ENCODE measurements around the gene TTC4.
A peak's percentile ranks its signal among the peaks of the same experiment; 100 is the strongest.

TTC4 gene, protein sequence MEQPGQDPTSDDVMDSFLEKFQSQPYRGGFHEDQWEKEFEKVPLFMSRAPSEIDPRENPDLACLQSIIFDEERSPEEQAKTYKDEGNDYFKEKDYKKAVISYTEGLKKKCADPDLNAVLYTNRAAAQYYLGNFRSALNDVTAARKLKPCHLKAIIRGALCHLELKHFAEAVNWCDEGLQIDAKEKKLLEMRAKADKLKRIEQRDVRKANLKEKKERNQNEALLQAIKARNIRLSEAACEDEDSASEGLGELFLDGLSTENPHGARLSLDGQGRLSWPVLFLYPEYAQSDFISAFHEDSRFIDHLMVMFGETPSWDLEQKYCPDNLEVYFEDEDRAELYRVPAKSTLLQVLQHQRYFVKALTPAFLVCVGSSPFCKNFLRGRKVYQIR

DNA sequence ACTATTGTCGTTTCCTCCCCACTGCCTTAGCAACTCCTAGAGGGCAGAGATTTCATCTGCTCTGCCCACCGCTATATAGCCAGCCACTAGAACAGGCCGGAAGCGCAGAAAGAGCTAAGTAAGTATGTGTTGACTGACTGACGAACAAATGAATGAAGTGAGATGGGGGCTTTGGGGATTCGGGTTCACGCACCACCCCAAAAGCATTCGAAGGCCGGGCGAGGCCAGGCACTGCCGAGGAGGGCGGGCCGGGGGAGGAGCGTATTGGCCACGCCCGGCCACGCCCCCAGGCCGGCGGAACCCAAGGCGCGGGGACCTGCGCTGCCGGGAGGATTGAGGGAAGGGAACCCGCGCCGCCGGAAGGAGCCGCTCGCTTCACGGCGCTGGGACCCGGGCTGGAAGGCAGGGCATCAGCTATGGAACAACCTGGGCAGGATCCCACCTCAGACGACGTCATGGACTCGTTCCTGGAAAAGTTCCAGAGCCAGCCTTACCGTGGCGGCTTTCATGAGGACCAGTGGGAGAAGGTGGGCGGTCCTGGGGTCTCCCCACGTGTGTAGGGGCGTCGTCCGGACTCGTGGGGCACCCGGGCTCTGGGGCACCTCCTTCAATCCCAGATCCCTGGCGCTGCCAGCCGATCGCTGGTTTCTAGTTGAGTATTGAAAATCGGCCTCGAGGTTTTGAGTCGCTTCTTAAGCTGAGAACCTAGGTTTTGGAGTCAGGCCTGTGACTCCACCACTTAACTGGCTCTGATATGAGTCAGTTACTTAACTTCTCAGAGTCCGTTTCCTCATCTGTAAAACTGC, at the start of gene TTC4:
Gene TTC4 (plus strand): TSS at position 369 of the 806 bp plus-strand sequence. CDS start 48 bp downstream, at position 417.
- H3K4me3 ChIP-seq (ENCODE audit: low read depth, low read length), result peak within 1 kb of the TSS; percentile 97
- H3K27ac ChIP-seq (ENCODE audit: low read depth, low read length), result peak within 1 kb of the TSS; percentile 66

DNA sequence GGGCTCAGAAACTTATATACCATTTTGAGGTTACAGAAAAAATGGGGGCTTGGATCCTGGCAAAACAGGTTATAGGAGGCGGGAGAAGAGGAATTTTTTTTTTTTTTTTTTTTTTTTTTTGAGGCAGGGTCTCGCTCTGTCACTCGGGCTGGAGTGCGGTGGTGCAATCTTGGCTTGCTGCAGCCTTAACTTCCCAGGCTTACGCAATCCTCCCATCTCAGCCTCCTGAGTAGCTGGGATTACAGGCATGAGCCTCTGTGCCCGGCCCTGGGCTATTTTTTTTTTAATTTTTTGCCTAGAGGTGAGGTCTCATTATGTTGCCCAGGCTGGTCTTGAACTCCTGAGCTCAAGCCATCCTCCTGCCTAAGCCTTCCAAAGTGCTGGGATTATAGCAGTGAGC, 49.3 kb upstream of the TTC4 start:
- H3K9me3 ChIP-seq (ENCODE audit: control insufficient read depth, insufficient read depth, low read length), result no peaks in the 10 kb centered on the region
- H3K27ac ChIP-seq (ENCODE audit: low read depth, low read length), result no peak overlapping the region
- no peak overlapping the region for H3K4me3 ChIP-seq (ENCODE audit: low read depth, low read length)
- H3K4me1 ChIP-seq (ENCODE audit: control insufficient read depth, insufficient read depth, low read length), result no peaks in the 10 kb centered on the region
- H3K9ac ChIP-seq (ENCODE audit: low read depth, low read length), result no peak overlapping the region
- no peaks in the 10 kb centered on the region for H3K36me3 ChIP-seq (ENCODE audit: control insufficient read depth, insufficient read depth, low read length)
- no peaks in the 10 kb centered on the region for H3K27me3 ChIP-seq (ENCODE audit: control insufficient read depth, insufficient read depth, low read length)

More for the DNA sequence above, at the start of gene TTC4:
- no peaks in the 10 kb centered on the region for H3K9me3 ChIP-seq (ENCODE audit: control insufficient read depth, insufficient read depth, low read length)
- H3K4me1 ChIP-seq (ENCODE audit: control insufficient read depth, insufficient read depth, low read length), result no peaks in the 10 kb centered on the region; the same call in 1 of the 2 replicates
- H3K27me3 ChIP-seq (ENCODE audit: control insufficient read depth, insufficient read depth, low read length), result no peaks in the 10 kb centered on the region
- peak within 1 kb of the TSS; percentile 84 for H3K9ac ChIP-seq (ENCODE audit: low read depth, low read length)
- peaks cover 36% of the 10 kb centered on the region for H3K36me3 ChIP-seq (ENCODE audit: control insufficient read depth, insufficient read depth, low read length)

DNA sequence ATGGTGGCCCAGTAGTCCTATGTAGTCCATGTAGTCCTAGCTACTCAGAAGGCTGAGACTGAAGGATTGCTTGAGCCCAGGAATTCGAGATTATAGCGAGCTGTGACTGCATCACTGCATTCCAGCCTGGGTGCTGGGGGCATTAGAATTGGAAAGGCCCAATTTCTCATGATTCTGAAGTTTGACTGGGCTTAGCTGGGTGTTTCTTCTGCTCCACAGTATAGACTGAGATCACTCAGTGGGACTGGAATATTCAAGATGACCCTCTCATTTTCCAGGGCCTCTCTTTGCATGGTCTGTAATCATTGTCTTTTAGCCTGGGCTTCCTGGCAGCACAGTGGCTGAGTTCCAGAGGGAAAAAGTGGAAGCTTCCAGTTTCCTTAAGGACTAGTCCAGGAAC, 47.9 kb upstream of the TTC4 start:
- no peaks in the 10 kb centered on the region for H3K36me3 ChIP-seq (ENCODE audit: control insufficient read depth, insufficient read depth, low read length)
- H3K4me1 ChIP-seq (ENCODE audit: control insufficient read depth, insufficient read depth, low read length), result no peaks in the 10 kb centered on the region
- no peak overlapping the region for H3K27ac ChIP-seq (ENCODE audit: low read depth, low read length)
- no peak overlapping the region for H3K9ac ChIP-seq (ENCODE audit: low read depth, low read length)
- H3K9me3 ChIP-seq (ENCODE audit: control insufficient read depth, insufficient read depth, low read length), result no peaks in the 10 kb centered on the region
- no peaks in the 10 kb centered on the region for H3K27me3 ChIP-seq (ENCODE audit: control insufficient read depth, insufficient read depth, low read length)
- no peak overlapping the region for H3K4me3 ChIP-seq (ENCODE audit: low read depth, low read length)

DNA sequence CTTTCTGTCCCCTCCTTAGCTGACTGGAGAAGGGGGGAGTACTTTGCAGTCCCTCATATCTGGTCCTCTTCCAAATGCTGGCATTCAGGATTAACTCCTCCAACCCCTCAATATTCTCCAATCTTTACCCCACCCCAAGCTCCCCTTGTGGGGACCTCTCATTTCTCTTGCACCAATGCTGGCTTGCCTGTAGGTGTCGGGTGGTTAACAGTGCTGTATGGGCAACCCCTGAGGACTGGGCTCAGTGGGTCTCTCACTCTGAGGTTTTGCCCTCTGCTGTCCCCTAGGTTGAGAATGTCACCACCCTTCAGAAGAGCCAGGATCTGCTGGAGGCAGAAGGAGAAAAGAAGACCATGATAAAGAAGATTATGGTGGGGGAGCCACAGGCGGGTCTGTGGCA, 47.1 kb upstream of the TTC4 start:
- H3K9ac ChIP-seq (ENCODE audit: low read depth, low read length), result no peak overlapping the region
- H3K27ac ChIP-seq (ENCODE audit: low read depth, low read length), result no peak overlapping the region
- H3K27me3 ChIP-seq (ENCODE audit: control insufficient read depth, insufficient read depth, low read length), result no peaks in the 10 kb centered on the region
- H3K36me3 ChIP-seq (ENCODE audit: control insufficient read depth, insufficient read depth, low read length), result no peaks in the 10 kb centered on the region
- H3K9me3 ChIP-seq (ENCODE audit: control insufficient read depth, insufficient read depth, low read length), result no peaks in the 10 kb centered on the region
- no peak overlapping the region for H3K4me3 ChIP-seq (ENCODE audit: low read depth, low read length)
- no peaks in the 10 kb centered on the region for H3K4me1 ChIP-seq (ENCODE audit: control insufficient read depth, insufficient read depth, low read length)

DNA sequence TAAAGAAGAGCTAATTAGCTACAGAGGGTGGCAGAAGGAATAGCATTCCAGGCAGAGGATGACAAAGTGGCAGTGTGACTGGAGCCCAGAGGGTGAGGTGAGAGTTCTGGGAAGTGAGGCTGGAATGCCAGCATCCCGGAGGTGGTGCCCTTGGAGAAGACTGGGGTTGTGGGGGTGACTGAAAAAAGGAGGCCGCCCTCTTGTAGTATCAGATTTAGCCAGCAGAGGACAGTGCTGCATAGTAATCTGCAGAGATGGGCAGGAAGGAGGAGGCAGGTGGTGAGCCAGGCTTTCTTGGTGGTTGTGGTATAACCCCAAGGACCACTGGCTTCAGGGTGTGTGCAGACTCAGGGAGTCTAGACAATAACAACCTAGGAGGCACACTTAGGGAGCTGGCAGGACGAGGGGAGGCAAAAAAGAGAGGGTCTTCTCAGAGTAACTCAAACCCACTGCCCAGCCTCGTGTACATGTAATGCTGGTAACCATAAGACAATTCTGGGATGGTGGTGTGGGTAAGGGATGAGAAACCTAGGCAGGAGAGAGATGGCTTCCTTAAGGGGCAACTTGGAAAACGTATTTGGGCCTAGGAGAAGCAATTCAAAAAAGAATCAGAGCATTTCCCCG, 43.6 kb upstream of the TTC4 start:
- Histone ChIP-seq H3K9ac (ENCODE audit: low read depth, low read length) (no peak overlapping the region), H3K36me3 (ENCODE audit: control insufficient read depth, insufficient read depth, low read length) (no peaks in the 10 kb centered on the region), H3K27ac (ENCODE audit: low read depth, low read length) (no peak overlapping the region), H3K4me1 (ENCODE audit: control insufficient read depth, insufficient read depth, low read length) (no peaks in the 10 kb centered on the region), H3K9me3 (ENCODE audit: control insufficient read depth, insufficient read depth, low read length) (no peaks in the 10 kb centered on the region), H3K4me3 (ENCODE audit: low read depth, low read length) (no peak overlapping the region), H3K27me3 (ENCODE audit: control insufficient read depth, insufficient read depth, low read length) (no peaks in the 10 kb centered on the region)

DNA sequence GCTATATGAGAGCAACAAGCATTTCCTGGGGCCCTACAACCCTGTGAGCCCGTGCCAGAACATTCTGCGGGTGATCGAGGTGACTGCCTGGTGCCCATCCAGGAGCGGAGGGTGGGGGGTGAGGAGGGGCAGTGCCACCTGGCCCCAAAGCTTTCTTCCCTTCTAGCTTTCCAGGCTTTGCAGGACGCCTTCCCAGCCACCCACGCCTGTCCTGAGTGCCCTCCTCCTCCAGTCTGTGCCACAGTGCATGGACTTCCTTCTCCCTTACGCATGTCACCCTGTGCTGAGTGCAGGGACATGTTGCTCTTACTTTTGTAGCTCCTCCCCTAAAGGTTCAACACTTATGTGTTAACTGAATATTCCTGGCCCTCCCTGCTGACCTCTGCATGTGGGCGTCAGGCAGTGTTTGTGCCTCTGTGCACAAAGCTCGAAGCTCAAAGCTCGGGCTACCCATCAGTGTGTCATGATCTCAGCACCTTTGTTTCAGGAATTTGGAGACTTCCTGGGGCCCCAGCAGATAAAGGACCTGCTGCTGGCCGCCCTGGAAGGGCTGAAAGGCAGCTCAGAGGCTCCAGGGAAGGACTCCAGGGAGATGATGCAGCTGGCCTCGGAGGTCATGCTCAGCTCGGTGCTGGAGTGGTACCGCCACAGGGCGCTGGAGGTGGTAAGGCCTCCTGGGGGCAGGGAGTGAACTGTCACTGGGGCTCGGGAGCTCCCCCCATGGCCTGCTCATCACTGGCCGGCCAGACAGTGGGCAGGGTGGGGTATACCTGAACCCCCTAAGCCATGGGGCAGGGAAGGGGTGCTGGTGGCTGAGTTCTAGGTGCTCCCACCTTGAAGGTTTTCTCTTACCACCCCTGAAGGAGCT, 36.7 kb upstream of the TTC4 start:
- no peak overlapping the region for H3K27ac ChIP-seq (ENCODE audit: low read depth, low read length)
- no peaks in the 10 kb centered on the region for H3K4me1 ChIP-seq (ENCODE audit: control insufficient read depth, insufficient read depth, low read length)
- H3K27me3 ChIP-seq (ENCODE audit: control insufficient read depth, insufficient read depth, low read length), result no peaks in the 10 kb centered on the region
- H3K4me3 ChIP-seq (ENCODE audit: low read depth, low read length), result no peak overlapping the region
- H3K36me3 ChIP-seq (ENCODE audit: control insufficient read depth, insufficient read depth, low read length), result no peaks in the 10 kb centered on the region
- H3K9me3 ChIP-seq (ENCODE audit: control insufficient read depth, insufficient read depth, low read length), result no peaks in the 10 kb centered on the region
- no peak overlapping the region for H3K9ac ChIP-seq (ENCODE audit: low read depth, low read length)

DNA sequence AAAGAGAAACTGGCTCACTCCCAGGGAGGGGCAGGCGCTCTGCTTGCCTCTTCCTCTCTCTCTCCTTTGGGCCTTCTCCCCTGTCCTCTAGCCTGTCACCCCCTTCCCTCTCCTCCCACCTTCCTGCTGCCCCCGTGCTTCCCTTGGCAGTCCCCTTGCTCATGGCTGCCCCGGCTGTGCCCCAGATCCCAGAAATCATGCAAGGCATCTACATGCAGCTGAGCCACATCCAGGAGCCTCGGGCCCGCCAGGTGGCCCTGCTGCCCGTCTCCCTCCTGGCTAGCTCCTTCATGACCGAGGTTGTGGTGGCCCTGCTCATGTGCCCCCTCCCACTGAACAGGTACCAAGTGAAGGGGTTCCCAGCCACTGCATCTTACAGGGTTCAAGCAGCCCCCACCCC, 36.0 kb upstream of the TTC4 start:
- Histone ChIP-seq H3K4me3 (ENCODE audit: low read depth, low read length) (no peak overlapping the region), H3K4me1 (ENCODE audit: control insufficient read depth, insufficient read depth, low read length) (no peaks in the 10 kb centered on the region), H3K27me3 (ENCODE audit: control insufficient read depth, insufficient read depth, low read length) (no peaks in the 10 kb centered on the region), H3K36me3 (ENCODE audit: control insufficient read depth, insufficient read depth, low read length) (no peaks in the 10 kb centered on the region), H3K27ac (ENCODE audit: low read depth, low read length) (no peak overlapping the region), H3K9me3 (ENCODE audit: control insufficient read depth, insufficient read depth, low read length) (no peaks in the 10 kb centered on the region), H3K9ac (ENCODE audit: low read depth, low read length) (no peak overlapping the region)

DNA sequence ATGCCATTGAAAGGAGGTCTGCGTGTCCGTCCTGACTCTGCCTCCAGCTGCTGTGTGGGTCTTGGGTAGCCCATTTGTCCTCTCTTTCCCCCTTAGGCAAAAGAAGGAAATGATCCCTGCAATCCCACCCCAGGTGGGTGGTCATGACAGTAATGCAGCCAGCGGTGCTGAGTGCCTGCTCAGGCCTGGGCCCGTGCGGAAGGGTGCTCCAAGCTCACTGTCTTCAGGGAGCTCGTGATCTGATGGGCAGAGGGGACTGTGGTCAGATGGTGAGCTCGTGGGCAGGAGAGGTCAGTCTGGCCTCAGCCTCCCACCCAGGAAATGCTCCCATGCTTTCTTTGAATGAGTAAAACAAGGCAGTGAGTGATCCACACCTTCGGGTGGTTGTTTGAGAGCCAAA, 35.3 kb upstream of the TTC4 start:
- Histone ChIP-seq H3K9ac (ENCODE audit: low read depth, low read length) (no peak overlapping the region), H3K4me3 (ENCODE audit: low read depth, low read length) (no peak overlapping the region), H3K36me3 (ENCODE audit: control insufficient read depth, insufficient read depth, low read length) (no peaks in the 10 kb centered on the region)

DNA sequence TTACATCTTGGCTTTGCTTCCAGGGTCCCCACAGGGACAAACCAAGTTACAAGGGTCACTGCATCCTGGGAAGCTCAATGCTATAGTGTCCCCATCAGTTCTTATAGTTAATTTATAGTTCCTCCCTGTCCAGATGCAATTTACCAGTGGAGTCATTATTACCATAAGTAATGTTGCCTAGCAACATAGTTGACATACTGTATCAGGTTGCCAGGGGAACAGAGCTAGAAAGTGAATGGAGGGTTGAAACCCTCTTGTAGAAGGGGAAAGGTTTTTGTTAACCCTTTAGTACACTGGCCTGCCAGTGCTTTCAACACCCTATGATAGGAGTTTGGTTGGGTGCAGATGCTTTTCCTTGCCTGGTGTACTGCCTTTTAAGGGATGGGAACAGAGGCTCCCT, 34.3 kb upstream of the TTC4 start:
- Histone ChIP-seq H3K9me3 (ENCODE audit: control insufficient read depth, insufficient read depth, low read length) (no peaks in the 10 kb centered on the region), H3K27me3 (ENCODE audit: control insufficient read depth, insufficient read depth, low read length) (no peaks in the 10 kb centered on the region), H3K4me1 (ENCODE audit: control insufficient read depth, insufficient read depth, low read length) (no peaks in the 10 kb centered on the region), H3K27ac (ENCODE audit: low read depth, low read length) (no peak overlapping the region), H3K36me3 (ENCODE audit: control insufficient read depth, insufficient read depth, low read length) (no peaks in the 10 kb centered on the region), H3K9ac (ENCODE audit: low read depth, low read length) (no peak overlapping the region), H3K4me3 (ENCODE audit: low read depth, low read length) (no peak overlapping the region)

More for the DNA sequence above, 35.3 kb upstream of the TTC4 start:
- Histone ChIP-seq H3K9me3 (ENCODE audit: control insufficient read depth, insufficient read depth, low read length) (no peaks in the 10 kb centered on the region), H3K27ac (ENCODE audit: low read depth, low read length) (no peak overlapping the region), H3K27me3 (ENCODE audit: control insufficient read depth, insufficient read depth, low read length) (no peaks in the 10 kb centered on the region), H3K4me1 (ENCODE audit: control insufficient read depth, insufficient read depth, low read length) (no peaks in the 10 kb centered on the region)

DNA sequence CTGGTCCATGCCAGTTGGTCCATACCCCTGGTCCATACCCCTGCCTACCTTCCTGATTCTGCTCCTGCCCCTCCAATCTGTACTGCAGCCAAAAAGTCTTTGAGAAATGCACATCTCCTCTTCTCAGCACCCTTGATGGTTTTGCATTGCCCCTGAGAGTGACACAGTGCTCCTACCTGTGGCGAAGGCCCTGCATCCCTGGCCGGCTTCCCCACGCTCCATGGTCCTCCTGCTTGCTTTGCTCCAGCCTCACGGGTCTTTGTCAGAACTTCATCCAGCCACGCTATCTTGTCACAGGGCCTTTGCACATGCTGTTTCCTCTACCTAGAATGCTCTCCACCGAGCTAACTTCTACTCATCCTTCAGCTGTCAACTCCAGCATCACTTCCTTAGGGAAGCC, 32.2 kb upstream of the TTC4 start:
- Histone ChIP-seq H3K27me3 (ENCODE audit: control insufficient read depth, insufficient read depth, low read length) (no peaks in the 10 kb centered on the region), H3K9ac (ENCODE audit: low read depth, low read length) (no peak overlapping the region), H3K27ac (ENCODE audit: low read depth, low read length) (no peak overlapping the region)

More for the DNA sequence above, 32.2 kb upstream of the TTC4 start:
- no peak overlapping the region for H3K4me3 ChIP-seq (ENCODE audit: low read depth, low read length)
- H3K9me3 ChIP-seq (ENCODE audit: control insufficient read depth, insufficient read depth, low read length), result no peaks in the 10 kb centered on the region
- no peaks in the 10 kb centered on the region for H3K36me3 ChIP-seq (ENCODE audit: control insufficient read depth, insufficient read depth, low read length)
- H3K4me1 ChIP-seq (ENCODE audit: control insufficient read depth, insufficient read depth, low read length), result no peaks in the 10 kb centered on the region

Data from HUES48 (cell line).